HEK293 (cell line): Measurements from ENCODE around the gene ACKR3.

Experiments
- CTCF ChIA-PET: fragments of 350-600 bp; formaldehyde crosslinking; extraction: SDS; loops from one replicate; lab custom pipeline; 2021; ENCODE audit warnings: antibody characterized with exemption; lab: Yijun Ruan, JAX
- POLR2A ChIA-PET: fragments of 300-600 bp; formaldehyde crosslinking; extraction: SDS; loops from one replicate; lab custom pipeline; 2020; ENCODE audit warnings: antibody characterized with exemption, inconsistent platforms; lab: Yijun Ruan, JAX
- H3K27ac ChIP-seq: fragments of 200-500 bp; sonication (Bioruptor generic); 2 replicates; pipeline ENCODE4 v1.5.1; 2014; ENCODE audit warnings: low read depth, low read length, control low read depth, inconsistent platforms; ENCODE audit errors: extremely low read depth
- H3K36me3 ChIP-seq, 2 experiments: fragments of 200-500 bp in 1 of 2; sonication (Bioruptor generic) in 1 of 2; 1 replicate in 1 of 2; 2 replicates in 1 of 2; pipeline ENCODE4 v1.5.1; 2014 to 2017; ENCODE audit warnings: inconsistent platforms in 2 of 2, low read length in 2 of 2; ENCODE audit not compliant: control insufficient read depth in 2 of 2, insufficient read depth in 1 of 2
- H3K4me1 ChIP-seq: fragments of 200-500 bp; sonication (Bioruptor generic); 2 replicates; pipeline ENCODE4 v1.5.1; 2014; ENCODE audit warnings: mild to moderate bottlenecking, low read length, inconsistent platforms; ENCODE audit not compliant: control insufficient read depth, insufficient read depth
- H3K4me3 ChIP-seq: 2 replicates; pipeline ENCODE4 v1.5.1; 2011; ENCODE audit warnings: low read depth, mild to moderate bottlenecking, control low read depth, low read length, moderate library complexity
- H3K9me3 ChIP-seq: fragments of 200-500 bp; sonication (Bioruptor generic); 2 replicates; pipeline ENCODE4 v1.5.1; 2014; ENCODE audit warnings: low read depth, low read length, inconsistent platforms; ENCODE audit not compliant: control insufficient read depth, insufficient read depth
- GLI2 ChIP-seq: fragments of 450-650 bp; formaldehyde crosslinking; IDR thresholded peaks from 2 replicates; pipeline ENCODE4; 2017; ENCODE audit warnings: missing biosample characterization, missing genetic modification characterization, low read depth, borderline replicate concordance
- MZF1 ChIP-seq: fragments of 450-650 bp; formaldehyde crosslinking; IDR thresholded peaks from 2 replicates; pipeline ENCODE4 v1.5.1; 2017; ENCODE audit warnings: missing biosample characterization, missing genetic modification characterization, borderline replicate concordance
- RBAK ChIP-seq: fragments of 450-650 bp; formaldehyde crosslinking; IDR thresholded peaks from 2 replicates; pipeline ENCODE4 v1.5.1; 2016; ENCODE audit warnings: missing biosample characterization, missing genetic modification characterization
- ZBTB1 ChIP-seq: fragments of 450-650 bp; formaldehyde crosslinking; IDR thresholded peaks from 2 replicates; pipeline ENCODE4 v1.5.1; 2016; ENCODE audit warnings: missing biosample characterization, missing genetic modification characterization
- ZBTB26 ChIP-seq: fragments of 450-650 bp; formaldehyde crosslinking; optimal IDR thresholded peaks from 2 replicates; pipeline ENCODE3; 2016; ENCODE audit warnings: missing biosample characterization, mild to moderate bottlenecking, missing genetic modification characterization
- ZBTB6 ChIP-seq: fragments of 450-650 bp; formaldehyde crosslinking; IDR thresholded peaks from 2 replicates; pipeline ENCODE4 v1.5.1; 2017; ENCODE audit warnings: missing biosample characterization, missing genetic modification characterization
- ZEB2 ChIP-seq: fragments of 450-650 bp; formaldehyde crosslinking; IDR thresholded peaks from 2 replicates; pipeline ENCODE4 v1.5.1; 2016; ENCODE audit warnings: missing biosample characterization, missing genetic modification characterization
- ZNF112 ChIP-seq: fragments of 450-650 bp; formaldehyde crosslinking; IDR thresholded peaks from 2 replicates; pipeline ENCODE4 v1.5.0; 2017; ENCODE audit warnings: missing biosample characterization, missing genetic modification characterization
- ZNF132 ChIP-seq: fragments of 450-650 bp; formaldehyde crosslinking; IDR thresholded peaks from 2 replicates; pipeline ENCODE4 v1.5.1; 2017; ENCODE audit warnings: missing biosample characterization, missing genetic modification characterization, borderline replicate concordance
- ZNF16 ChIP-seq: fragments of 450-650 bp; formaldehyde crosslinking; IDR thresholded peaks from 2 replicates; pipeline ENCODE4 v1.5.1; 2016; ENCODE audit warnings: low read depth, missing biosample characterization, missing genetic modification characterization
- ZNF174 ChIP-seq: fragments of 450-650 bp; formaldehyde crosslinking; IDR thresholded peaks from 2 replicates; pipeline ENCODE4 v1.5.0; 2017; ENCODE audit warnings: missing biosample characterization, mild to moderate bottlenecking, missing genetic modification characterization
- ZNF202 ChIP-seq: fragments of 450-650 bp; formaldehyde crosslinking; IDR thresholded peaks from 2 replicates; pipeline ENCODE4 v1.5.1; 2016; ENCODE audit warnings: missing biosample characterization, missing genetic modification characterization, borderline replicate concordance
- ZNF530 ChIP-seq: fragments of 450-650 bp; formaldehyde crosslinking; IDR thresholded peaks from 2 replicates; pipeline ENCODE4 v1.5.1; 2016; ENCODE audit warnings: low read depth, missing biosample characterization, missing genetic modification characterization
- ZNF544 ChIP-seq: fragments of 450-650 bp; formaldehyde crosslinking; IDR thresholded peaks from 2 replicates; pipeline ENCODE4 v1.5.0; 2017; ENCODE audit warnings: missing biosample characterization, missing genetic modification characterization
- ZNF580 ChIP-seq: fragments of 450-650 bp; formaldehyde crosslinking; IDR thresholded peaks from 2 replicates; pipeline ENCODE4 v1.5.1; 2016; ENCODE audit warnings: missing biosample characterization, missing genetic modification characterization
- ZNF621 ChIP-seq: fragments of 450-650 bp; formaldehyde crosslinking; IDR thresholded peaks from 2 replicates; pipeline ENCODE4 v1.5.1; 2017; ENCODE audit warnings: missing biosample characterization, missing genetic modification characterization
- ZNF654 ChIP-seq: fragments of 450-650 bp; formaldehyde crosslinking; IDR thresholded peaks from 2 replicates; pipeline ENCODE4 v1.5.1; 2016; ENCODE audit warnings: low read depth, missing biosample characterization, missing genetic modification characterization
- ZNF670 ChIP-seq: fragments of 450-650 bp; formaldehyde crosslinking; IDR thresholded peaks from 2 replicates; pipeline ENCODE4 v1.5.1; 2016; ENCODE audit warnings: missing biosample characterization, missing genetic modification characterization, low read depth
- ZNF692 ChIP-seq: fragments of 450-650 bp; formaldehyde crosslinking; IDR thresholded peaks from 2 replicates; pipeline ENCODE4 v1.5.1; 2016; ENCODE audit warnings: missing biosample characterization, missing genetic modification characterization
- ZNF768 ChIP-seq: fragments of 450-650 bp; formaldehyde crosslinking; IDR thresholded peaks from 2 replicates; pipeline ENCODE4 v1.5.1; 2018; ENCODE audit warnings: missing biosample characterization, mild to moderate bottlenecking, missing genetic modification characterization
- ZSCAN4 ChIP-seq: fragments of 450-650 bp; formaldehyde crosslinking; IDR thresholded peaks from 2 replicates; pipeline ENCODE4 v1.5.1; 2017; ENCODE audit warnings: missing biosample characterization, missing genetic modification characterization

The ACKR3 gene

GRCh38 chr2:236582968-236583367 is 13.3 kb downstream of the ACKR3 start:
- H3K9me3 ChIP-seq: no peaks in the 10 kb centered on the region
- H3K4me1 ChIP-seq: no peaks in the 10 kb centered on the region
- ChIA-PET POLR2A (no interaction called here), CTCF (interaction anchor here (0.6 to 0.8 kb wide), 2 partner anchors 70 to 71 kb away, joined by 4 read pairs; no protein-coding TSS in a partner anchor)
- H3K27ac ChIP-seq: no peak overlapping the region
- H3K4me3 ChIP-seq: no peak overlapping the region
- no peaks in the 10 kb centered on the region for H3K36me3 ChIP-seq
- TF ChIP-seq MZF1 (tag by site-specific recombination): no peak
- TF ChIP-seq ZNF692 (tag by site-specific recombination): no peak
- TF ChIP-seq ZNF544: no peak
- no peak for TF ChIP-seq RBAK
- TF ChIP-seq ZNF112: no peak

GRCh38 chr2:236583621-236584203 is 14.1 kb downstream of the ACKR3 start:
- Histone ChIP-seq H3K27ac (no peak overlapping the region), H3K4me1 (no peaks in the 10 kb centered on the region), H3K36me3 (no peaks in the 10 kb centered on the region), H3K9me3 (no peaks in the 10 kb centered on the region), H3K4me3 (no peak overlapping the region)
- ChIA-PET CTCF (no interaction called here), POLR2A (no interaction called here)
- TF ChIP-seq ZNF174 (tag by site-specific recombination) (no peak), ZEB2 (tag by site-specific recombination) (no peak), ZNF580 (tag by site-specific recombination) (no peak), ZBTB1 (tag by site-specific recombination) (no peak), ZBTB26 (tag by site-specific recombination) (no peak), ZBTB6 (tag by site-specific recombination) (no peak), ZNF16 (tag by site-specific recombination) (no peak), ZNF530 (tag by site-specific recombination) (no peak), GLI2 (tag by site-specific recombination) (no peak), ZNF768 (tag by site-specific recombination) (no peak), ZNF654 (no peak)

- Histone ChIP-seq H3K4me1 (no peaks in the 10 kb centered on the region), H3K9me3 (no peaks in the 10 kb centered on the region), H3K4me3 (no peak overlapping the region), H3K27ac (no peak overlapping the region), H3K36me3 (no peaks in the 10 kb centered on the region)
- POLR2A ChIA-PET: no interaction called here
- no peak for TF ChIP-seq ZSCAN4
- no peak for TF ChIP-seq ZNF621
- no peak for TF ChIP-seq ZNF202 (tag by site-specific recombination)
- no peak for TF ChIP-seq ZNF132 (tag by site-specific recombination)
- no peak for TF ChIP-seq ZNF670
- CTCF ChIA-PET: interaction anchor here (1.2 kb wide), 1 partner anchor 71 kb away, joined by 3 read pairs; no protein-coding TSS in a partner anchor
Measured at GRCh38 chr2:236584521-236585384, 15.1 kb downstream of the ACKR3 start.
